Neural crest cell (in vitro differentiated cells): Measurements from ENCODE around the gene ATP11A. TPM values are rescaled to one million over a fixed set of nuclear protein-coding genes. Genes with fewer than 3 reads are reported as not detected.

Source experiments
- DNase-seq: peaks from one replicate; pipeline ENCODE4 v3.0.0; 2021; ENCODE audit warnings: low read depth, mixed read lengths, low spot score
- H3K27ac Mint-ChIP-seq: one replicate; pipeline ENCODE4 v1.8.0; 2021; ENCODE audit warnings: mild to moderate bottlenecking, mixed read lengths; ENCODE audit not compliant: unreplicated experiment
- H3K27me3 Mint-ChIP-seq: 2 replicates; pipeline ENCODE4 v1.8.0; 2021; ENCODE audit warnings: low read depth, mild to moderate bottlenecking, mixed read lengths
- H3K36me3 Mint-ChIP-seq: 2 replicates; pipeline ENCODE4 v1.8.0; 2021; ENCODE audit warnings: low read depth, mild to moderate bottlenecking, mixed read lengths
- H3K4me1 Mint-ChIP-seq: 2 replicates; pipeline ENCODE4 v1.8.0; 2021; ENCODE audit warnings: mixed read lengths
- H3K4me3 Mint-ChIP-seq: one replicate; pipeline ENCODE4 v1.8.0; 2021; ENCODE audit warnings: mild to moderate bottlenecking, mixed read lengths
- H3K9me3 Mint-ChIP-seq: 2 replicates; pipeline ENCODE4 v1.8.0; 2021; ENCODE audit warnings: mixed read lengths
- total RNA-seq: library from RNA; stranded (reverse); gene quantifications from 2 replicates; pipeline ENCODE4 v1.2.1, GENCODE V29; 2021
- TF ChIP-seq, protein P1 (sequence below): fragments of 200-600 bp; sonication (generic); conservative IDR thresholded peaks from 2 replicates; pipeline ENCODE4 v1.5.0; 2021; ENCODE audit warnings: antibody characterized with exemption, mild to moderate bottlenecking

The ATP11A gene
- total RNA-seq, 1 donor from 2014 or later: 97.4 TPM

DNA sequence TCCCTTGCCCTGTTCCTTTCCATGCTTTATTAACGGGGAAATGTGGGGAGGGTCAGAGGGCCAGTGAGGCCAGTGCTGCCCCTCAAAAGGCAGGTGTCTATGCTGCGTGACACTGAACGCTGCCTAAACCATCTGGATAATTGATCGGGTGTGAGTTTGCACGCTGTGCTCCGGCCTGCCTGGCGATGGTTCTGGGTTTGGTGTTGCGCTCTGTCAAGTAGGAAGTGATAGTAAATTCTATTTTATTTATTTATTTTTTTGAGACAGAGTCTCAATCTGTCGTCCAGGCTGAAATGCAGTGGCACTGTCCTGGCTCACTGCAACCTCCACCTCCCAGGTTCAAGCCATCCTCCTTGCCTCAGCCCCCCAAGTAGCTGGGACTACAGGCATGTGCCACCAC lies 86.5 kb downstream of the ATP11A start:
- Mint-ChIP-seq H3K9me3 (no peaks in the 10 kb centered on the region), H3K27me3 (no peaks in the 10 kb centered on the region), H3K4me3 (no peak overlapping the region), H3K27ac (peak overlapping the region; percentile 94), H3K36me3 (peaks cover 2% of the 10 kb centered on the region), H3K4me1 (peaks cover 34% of the 10 kb centered on the region)
- TF ChIP-seq, protein P1, sequence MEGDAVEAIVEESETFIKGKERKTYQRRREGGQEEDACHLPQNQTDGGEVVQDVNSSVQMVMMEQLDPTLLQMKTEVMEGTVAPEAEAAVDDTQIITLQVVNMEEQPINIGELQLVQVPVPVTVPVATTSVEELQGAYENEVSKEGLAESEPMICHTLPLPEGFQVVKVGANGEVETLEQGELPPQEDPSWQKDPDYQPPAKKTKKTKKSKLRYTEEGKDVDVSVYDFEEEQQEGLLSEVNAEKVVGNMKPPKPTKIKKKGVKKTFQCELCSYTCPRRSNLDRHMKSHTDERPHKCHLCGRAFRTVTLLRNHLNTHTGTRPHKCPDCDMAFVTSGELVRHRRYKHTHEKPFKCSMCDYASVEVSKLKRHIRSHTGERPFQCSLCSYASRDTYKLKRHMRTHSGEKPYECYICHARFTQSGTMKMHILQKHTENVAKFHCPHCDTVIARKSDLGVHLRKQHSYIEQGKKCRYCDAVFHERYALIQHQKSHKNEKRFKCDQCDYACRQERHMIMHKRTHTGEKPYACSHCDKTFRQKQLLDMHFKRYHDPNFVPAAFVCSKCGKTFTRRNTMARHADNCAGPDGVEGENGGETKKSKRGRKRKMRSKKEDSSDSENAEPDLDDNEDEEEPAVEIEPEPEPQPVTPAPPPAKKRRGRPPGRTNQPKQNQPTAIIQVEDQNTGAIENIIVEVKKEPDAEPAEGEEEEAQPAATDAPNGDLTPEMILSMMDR: no peak
- no peak for DNase-seq

DNA sequence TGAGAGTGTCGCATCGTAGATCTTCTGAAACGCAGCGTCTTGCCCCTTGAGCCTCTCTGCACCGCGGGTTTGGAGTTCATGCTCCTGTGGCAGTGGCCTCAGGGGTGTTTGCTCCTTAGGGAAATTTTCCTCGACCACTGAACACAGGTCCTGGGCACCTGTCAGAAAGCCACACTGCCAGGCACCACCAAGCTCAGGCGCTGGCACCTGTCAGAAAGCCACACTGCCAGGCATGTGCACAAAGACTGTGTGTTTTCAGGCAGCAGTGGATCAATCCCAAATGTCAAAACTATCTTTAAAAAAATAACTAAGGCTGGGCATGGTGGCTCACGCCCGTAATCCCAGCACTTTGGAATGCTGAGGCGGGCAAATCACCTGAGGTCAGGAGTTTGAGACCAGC lies 87.1 kb downstream of the ATP11A start:
- H3K4me1 Mint-ChIP-seq: peaks cover 40% of the 10 kb centered on the region
- no peak overlapping the region for H3K4me3 Mint-ChIP-seq
- H3K9me3 Mint-ChIP-seq: no peaks in the 10 kb centered on the region
- TF ChIP-seq, protein P1: no peak
- H3K36me3 Mint-ChIP-seq: peaks cover 2% of the 10 kb centered on the region
- H3K27ac Mint-ChIP-seq: no peak overlapping the region
- no peak for DNase-seq
- H3K27me3 Mint-ChIP-seq: no peaks in the 10 kb centered on the region

DNA sequence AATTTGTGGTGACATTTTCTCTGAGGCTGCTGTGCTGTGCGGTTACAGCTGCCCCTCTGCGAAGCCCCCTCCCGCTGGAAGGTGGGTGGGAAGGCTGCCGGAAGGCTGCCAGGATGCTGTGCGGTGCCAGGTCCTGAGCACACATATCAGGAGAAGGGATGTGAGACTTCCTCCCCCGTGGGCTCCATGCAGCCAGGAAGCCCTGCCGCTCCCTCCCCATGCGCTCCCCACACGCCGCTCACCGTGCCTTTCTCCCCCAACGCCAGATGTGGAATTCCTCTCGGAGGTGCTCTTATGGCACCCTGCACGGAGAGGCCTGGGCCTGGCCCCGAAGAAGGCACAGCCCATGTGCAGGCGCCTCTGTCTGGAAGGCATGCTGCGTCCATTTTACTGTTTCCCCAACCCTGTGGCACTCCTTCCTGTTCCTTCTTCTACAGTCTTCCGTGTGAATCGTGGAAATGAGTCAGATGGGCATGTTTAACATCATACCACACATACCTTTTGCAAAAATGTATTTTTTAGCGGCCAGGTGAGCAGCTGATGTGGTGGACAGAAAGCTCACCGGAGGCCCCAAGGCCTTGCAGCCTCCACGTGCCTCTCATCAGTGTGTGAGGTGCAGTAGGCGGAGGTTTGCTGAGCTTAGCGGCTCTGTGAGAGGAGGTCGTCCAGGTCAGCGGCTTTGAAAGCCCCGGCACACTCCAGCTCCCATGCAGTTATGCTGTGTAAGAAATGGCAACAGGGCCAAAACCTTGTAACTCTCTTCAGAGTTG lies 88.0 kb downstream of the ATP11A start:
- Mint-ChIP-seq H3K4me3 (no peak overlapping the region), H3K4me1 (peaks cover 44% of the 10 kb centered on the region), H3K27me3 (no peaks in the 10 kb centered on the region), H3K9me3 (no peaks in the 10 kb centered on the region), H3K36me3 (peaks cover 2% of the 10 kb centered on the region), H3K27ac (peak overlapping the region; percentile 12)
- TF ChIP-seq, protein P1: no peak
- DNase-seq: no peak

DNA sequence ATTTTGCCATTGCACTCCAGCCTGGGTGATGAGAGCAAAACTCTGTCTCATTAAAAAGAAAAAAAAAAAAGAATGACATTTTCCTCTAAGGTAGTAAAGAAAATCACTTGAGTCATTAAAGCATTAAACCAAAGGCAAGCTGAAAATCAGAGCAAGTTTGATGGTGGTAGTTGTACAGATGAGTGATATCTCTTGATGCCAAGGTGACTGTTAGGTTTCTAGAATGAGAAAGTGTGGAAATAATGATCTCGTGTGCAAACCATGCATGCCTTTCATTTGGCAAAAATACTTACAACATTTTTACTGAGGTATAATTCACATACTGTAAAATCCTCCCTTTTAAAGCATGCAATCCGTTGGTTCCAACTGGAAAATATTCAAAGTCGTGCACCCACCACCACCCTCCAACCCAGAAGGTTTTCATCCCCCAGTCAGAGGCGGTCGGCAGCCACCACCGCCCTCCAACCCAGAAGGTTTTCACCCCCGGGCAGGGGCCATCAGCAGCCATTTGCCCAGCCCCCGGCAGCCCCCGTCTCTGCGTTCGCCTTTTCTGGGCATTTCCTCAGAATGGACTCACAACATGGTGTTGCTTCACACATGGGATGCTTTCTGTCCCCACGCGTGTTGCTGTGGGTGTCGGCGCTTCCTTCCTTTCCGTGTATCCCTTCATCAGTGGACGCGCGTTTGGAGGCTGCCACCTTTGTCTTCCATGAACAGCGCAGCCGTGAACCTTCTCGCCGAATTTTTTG lies 90.2 kb downstream of the ATP11A start:
- peak overlapping the region; percentile 76 for H3K27ac Mint-ChIP-seq
- no peaks in the 10 kb centered on the region for H3K27me3 Mint-ChIP-seq
- H3K9me3 Mint-ChIP-seq: no peaks in the 10 kb centered on the region
- H3K4me3 Mint-ChIP-seq: no peak overlapping the region
- DNase-seq: no peak
- H3K4me1 Mint-ChIP-seq: peaks cover 47% of the 10 kb centered on the region
- TF ChIP-seq, protein P1: no peak
- H3K36me3 Mint-ChIP-seq: peaks cover 6% of the 10 kb centered on the region

DNA sequence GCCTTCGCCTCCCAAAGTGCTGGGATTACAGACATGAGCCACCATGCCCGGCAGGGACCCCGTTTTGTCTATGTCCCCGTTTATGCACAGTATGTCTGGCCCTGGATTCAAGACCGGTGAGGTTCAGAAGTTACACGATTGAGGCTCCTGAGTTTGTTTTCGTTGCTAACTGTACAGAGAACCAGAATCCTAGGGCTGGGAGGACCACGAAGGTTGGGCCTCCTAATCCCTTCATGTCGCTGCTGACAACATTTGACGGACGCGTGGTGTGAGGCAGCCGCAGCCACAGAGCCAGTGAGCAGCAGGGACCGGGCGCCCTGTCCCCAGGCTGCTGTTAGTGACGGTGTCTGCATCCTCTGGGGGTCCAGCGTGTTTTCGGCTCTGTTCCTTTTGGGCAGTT lies 91.4 kb downstream of the ATP11A start:
- H3K27ac Mint-ChIP-seq: no peak overlapping the region
- H3K36me3 Mint-ChIP-seq: peaks cover 9% of the 10 kb centered on the region
- H3K4me1 Mint-ChIP-seq: peaks cover 40% of the 10 kb centered on the region
- H3K27me3 Mint-ChIP-seq: no peaks in the 10 kb centered on the region
- no peak overlapping the region for H3K4me3 Mint-ChIP-seq
- no peaks in the 10 kb centered on the region for H3K9me3 Mint-ChIP-seq
- no peak for DNase-seq
- TF ChIP-seq, protein P1: no peak
